KOPT-K1 (cell line): Measurements from ENCODE around the gene LRRK1.

Experiments used
- H3K27ac ChIP-seq: fragments of 200-600 bp; sonication (generic); 2 replicates; pipeline ENCODE4 v1.5.1; 2016; ENCODE audit warnings: antibody characterized with exemption, mild to moderate bottlenecking, low read depth, low read length; ENCODE audit not compliant: poor library complexity, severe bottlenecking
- H3K36me3 ChIP-seq: fragments of 200-600 bp; sonication (generic); 2 replicates; pipeline ENCODE4 v1.5.1; 2017; ENCODE audit warnings: antibody characterized with exemption, mild to moderate bottlenecking, low read length, moderate library complexity; ENCODE audit not compliant: insufficient read depth
- H3K9me3 ChIP-seq: fragments of 200-600 bp; sonication (generic); 2 replicates; pipeline ENCODE4 v1.5.1; 2017; ENCODE audit warnings: antibody characterized with exemption, low read length, mild to moderate bottlenecking; ENCODE audit not compliant: insufficient read depth, poor library complexity, severe bottlenecking

Gene LRRK1

GRCh38 chr15:101054991-101055390 is 135.8 kb downstream of the LRRK1 start:
- Histone ChIP-seq H3K36me3 (no peaks in the 10 kb centered on the region), H3K27ac (no peak overlapping the region), H3K9me3 (no peaks in the 10 kb centered on the region)

- no peaks in the 10 kb centered on the region for H3K36me3 ChIP-seq
- no peak overlapping the region for H3K27ac ChIP-seq
- H3K9me3 ChIP-seq = no peaks in the 10 kb centered on the region
These were observed 136.3 kb downstream of the LRRK1 start for GRCh38 chr15:101055411-101055810.

GRCh38 chr15:101056366-101057334 is 137.5 kb downstream of the LRRK1 start:
- no peaks in the 10 kb centered on the region for H3K36me3 ChIP-seq
- no peaks in the 10 kb centered on the region for H3K9me3 ChIP-seq
- H3K27ac ChIP-seq = no peak overlapping the region

- Histone ChIP-seq H3K27ac (no peak overlapping the region), H3K9me3 (no peaks in the 10 kb centered on the region), H3K36me3 (no peaks in the 10 kb centered on the region)
These were observed 138.8 kb downstream of the LRRK1 start for GRCh38 chr15:101057841-101058407.

DNA sequence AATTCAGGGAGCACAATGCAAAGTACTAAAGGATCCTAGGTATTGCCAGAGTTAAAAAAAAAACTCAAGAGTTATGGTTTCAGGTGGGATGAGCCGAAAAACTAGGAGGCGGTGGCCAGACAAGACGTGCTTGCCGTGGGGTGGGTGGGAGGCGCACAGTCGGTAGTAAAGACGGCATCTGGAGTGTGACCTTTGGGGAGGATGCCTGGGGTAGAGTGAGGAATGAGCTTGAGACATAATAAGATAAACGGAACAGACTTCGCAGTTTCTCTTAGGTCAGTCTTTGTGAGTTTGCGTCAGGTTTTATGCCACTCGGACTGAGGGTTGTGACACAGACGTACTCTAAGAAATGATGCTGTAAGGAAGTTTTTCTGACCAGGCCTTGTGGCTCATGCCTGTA is 139.6 kb downstream of the LRRK1 start:
- Histone ChIP-seq H3K27ac (no peak overlapping the region), H3K9me3 (no peaks in the 10 kb centered on the region), H3K36me3 (no peaks in the 10 kb centered on the region)

- H3K27ac ChIP-seq = no peak overlapping the region
- no peaks in the 10 kb centered on the region for H3K36me3 ChIP-seq
- H3K9me3 ChIP-seq = no peaks in the 10 kb centered on the region
These were observed 140.5 kb downstream of the LRRK1 start for GRCh38 chr15:101059381-101060341.

GRCh38 chr15:101060576-101061551 is 141.7 kb downstream of the LRRK1 start:
- Histone ChIP-seq H3K27ac (no peak overlapping the region), H3K36me3 (no peaks in the 10 kb centered on the region), H3K9me3 (no peaks in the 10 kb centered on the region)

GRCh38 chr15:101062063-101062462 is 142.9 kb downstream of the LRRK1 start:
- Histone ChIP-seq H3K9me3 (no peaks in the 10 kb centered on the region), H3K36me3 (no peaks in the 10 kb centered on the region), H3K27ac (no peak overlapping the region)

DNA sequence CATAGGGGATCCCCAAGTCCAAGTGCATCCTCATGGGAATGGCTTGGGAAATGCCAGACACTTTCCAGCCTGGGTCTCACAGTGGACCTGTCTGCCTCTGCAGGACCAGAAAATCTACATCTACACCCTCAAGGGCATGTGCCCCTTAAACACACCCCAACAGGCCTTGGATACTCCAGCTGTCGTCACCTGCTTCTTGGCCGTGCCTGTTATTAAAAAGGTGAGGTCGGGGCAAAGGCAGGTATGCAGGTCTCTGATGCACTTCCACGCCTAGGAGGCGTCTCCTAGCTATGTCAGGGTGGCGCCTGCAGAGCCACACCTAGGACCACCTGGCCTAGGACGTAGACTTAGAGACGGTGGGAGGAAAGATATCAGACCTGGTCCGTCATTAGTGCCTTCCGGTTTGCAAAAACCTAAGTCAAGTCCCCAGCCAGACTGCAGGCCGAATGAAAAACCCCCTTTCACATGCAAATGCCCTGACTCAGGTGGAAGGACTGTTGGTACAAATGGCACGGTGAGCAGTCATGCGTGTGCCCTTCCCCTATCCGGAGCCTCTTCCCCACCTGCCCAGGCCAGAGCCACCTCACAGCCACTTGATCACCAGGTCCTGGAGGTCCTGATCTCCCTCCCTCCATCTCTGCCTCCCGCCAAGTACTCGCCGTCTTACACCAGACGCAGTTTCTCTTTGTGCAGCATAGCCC is 143.5 kb downstream of the LRRK1 start:
- no peaks in the 10 kb centered on the region for H3K36me3 ChIP-seq
- H3K27ac ChIP-seq = no peak overlapping the region
- no peaks in the 10 kb centered on the region for H3K9me3 ChIP-seq

DNA sequence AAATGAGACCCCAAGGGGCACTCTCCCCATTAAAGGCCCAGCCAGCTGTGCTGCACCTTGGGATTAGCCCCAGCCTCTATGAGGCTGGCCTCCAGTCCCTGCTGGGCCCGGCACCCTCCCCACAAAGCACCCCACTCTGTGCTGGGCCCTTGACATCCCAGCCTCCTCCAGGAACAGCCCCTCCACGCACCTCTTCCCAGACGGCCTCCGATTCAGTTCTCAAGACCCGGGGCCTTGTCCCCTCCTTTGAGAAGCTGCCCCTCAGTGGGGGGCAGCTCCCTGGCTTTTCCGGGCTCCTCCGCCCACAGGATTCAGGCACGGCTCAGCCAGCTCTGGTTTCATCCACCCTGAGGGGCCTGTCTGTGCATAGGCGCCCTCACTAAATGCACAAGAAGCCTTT is 144.1 kb downstream of the LRRK1 start:
- no peaks in the 10 kb centered on the region for H3K36me3 ChIP-seq

DNA sequence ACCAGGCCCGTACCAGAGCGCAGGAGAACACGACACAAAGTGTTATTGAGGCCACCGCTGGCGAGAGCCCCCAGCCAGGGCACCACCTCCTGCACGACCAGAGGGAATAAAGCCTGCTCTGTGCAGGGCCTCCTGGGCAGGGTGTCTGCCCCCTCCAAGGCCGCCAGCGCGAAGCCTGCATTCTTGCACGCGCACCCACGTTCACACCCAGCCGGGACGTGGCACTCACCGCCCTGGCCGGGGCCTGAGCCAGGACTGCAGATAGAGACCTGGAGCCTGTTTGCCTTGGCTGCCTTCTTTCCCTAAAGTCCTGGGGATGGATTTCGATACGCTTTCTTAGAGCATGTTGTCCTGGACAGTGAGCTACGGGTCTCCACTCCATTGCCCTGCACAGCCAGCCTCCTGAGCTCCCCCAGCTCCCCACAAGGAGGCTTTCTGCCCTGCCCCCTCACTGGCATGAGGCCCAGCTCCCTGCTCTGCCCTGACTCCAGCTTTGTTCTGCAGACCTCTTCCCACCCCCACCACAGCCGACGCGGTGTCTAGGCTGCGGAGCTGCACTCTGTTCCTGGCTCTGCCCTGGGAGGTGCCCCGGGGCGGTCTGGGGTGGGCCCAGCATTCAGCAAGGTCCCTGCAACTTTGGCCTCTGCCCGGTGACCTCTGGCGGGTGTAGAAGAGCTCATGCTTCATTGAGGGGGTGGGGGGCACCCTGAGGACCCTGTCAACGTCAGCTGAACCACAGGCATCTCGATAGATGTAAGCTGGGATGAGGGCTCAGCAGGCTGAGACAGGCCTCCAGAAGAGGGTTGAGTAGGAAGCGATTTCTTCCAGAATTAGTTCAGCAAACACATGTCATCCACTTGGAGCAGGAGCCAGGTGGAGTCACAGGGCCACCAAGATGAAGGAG is 145.0 kb downstream of the LRRK1 start:
- no peaks in the 10 kb centered on the region for H3K9me3 ChIP-seq
- no peak overlapping the region for H3K27ac ChIP-seq
- H3K36me3 ChIP-seq = no peaks in the 10 kb centered on the region

More for the DNA sequence above, 144.1 kb downstream of the LRRK1 start:
- H3K9me3 ChIP-seq = no peaks in the 10 kb centered on the region
- H3K27ac ChIP-seq = no peak overlapping the region

- no peaks in the 10 kb centered on the region for H3K36me3 ChIP-seq
- H3K27ac ChIP-seq = no peak overlapping the region
- no peaks in the 10 kb centered on the region for H3K9me3 ChIP-seq
These were observed 145.8 kb downstream of the LRRK1 start for GRCh38 chr15:101064795-101065569.
